Peyer's patch (tissue), 4 donors: ENCODE measurements around the gene ATP2B1.

Experiments used
- CTCF ChIP-seq, 6 experiments: fragments of 450-650 bp in 4 of 6; fragments of 200-600 bp in 2 of 6; sonication (generic) in 1 of 6; IDR thresholded peaks; one replicate each; pipeline ENCODE4 v1.5.1; 2017 to 2019; ENCODE audit warnings: antibody characterized with exemption in 6 of 6, mild to moderate bottlenecking in 3 of 6, moderate library complexity in 1 of 6
- POLR2A ChIP-seq, 2 donors: fragments of 450-650 bp; IDR thresholded peaks; one replicate each; pipeline ENCODE4 v1.5.1; 2017; ENCODE audit warnings: antibody characterized with exemption in 2 of 2, mild to moderate bottlenecking in 2 of 2, moderate library complexity in 2 of 2

GRCh38 chr12:89634508-89634907 lies 74.1 kb downstream of the ATP2B1 start:
- TF ChIP-seq CTCF (IDR thresholded peaks at IDR 0.05) (no peak), POLR2A (IDR thresholded peaks at IDR 0.05) (no peak)
